ENCODE results near the gene TAF1.

DNA sequence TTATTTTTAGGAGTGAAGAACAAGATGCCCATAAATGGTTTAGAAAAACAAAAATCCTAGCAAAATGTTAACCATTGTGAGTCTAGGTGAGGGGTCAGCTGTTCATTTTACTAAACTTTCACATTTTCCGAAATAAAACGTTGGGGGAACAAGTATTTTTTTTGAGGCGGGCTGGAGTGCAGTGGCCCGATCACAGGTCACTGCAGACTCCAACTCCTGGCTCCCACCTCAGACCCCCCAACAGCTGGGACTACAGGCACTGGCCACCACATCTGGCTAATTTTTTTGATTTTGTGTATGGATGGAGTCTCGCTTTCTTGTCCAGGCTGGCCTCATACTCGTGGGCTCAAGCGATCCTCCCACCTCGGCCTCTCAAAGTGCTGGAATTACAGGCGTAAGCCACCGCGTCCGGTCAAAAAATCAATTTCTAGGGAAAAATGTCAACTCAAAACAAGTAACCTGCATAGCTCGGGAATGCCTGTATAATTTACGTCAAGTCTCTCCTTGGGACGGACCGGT, 742 bp upstream of the TAF1 start:
- TF ChIP-seq, protein P1, sequence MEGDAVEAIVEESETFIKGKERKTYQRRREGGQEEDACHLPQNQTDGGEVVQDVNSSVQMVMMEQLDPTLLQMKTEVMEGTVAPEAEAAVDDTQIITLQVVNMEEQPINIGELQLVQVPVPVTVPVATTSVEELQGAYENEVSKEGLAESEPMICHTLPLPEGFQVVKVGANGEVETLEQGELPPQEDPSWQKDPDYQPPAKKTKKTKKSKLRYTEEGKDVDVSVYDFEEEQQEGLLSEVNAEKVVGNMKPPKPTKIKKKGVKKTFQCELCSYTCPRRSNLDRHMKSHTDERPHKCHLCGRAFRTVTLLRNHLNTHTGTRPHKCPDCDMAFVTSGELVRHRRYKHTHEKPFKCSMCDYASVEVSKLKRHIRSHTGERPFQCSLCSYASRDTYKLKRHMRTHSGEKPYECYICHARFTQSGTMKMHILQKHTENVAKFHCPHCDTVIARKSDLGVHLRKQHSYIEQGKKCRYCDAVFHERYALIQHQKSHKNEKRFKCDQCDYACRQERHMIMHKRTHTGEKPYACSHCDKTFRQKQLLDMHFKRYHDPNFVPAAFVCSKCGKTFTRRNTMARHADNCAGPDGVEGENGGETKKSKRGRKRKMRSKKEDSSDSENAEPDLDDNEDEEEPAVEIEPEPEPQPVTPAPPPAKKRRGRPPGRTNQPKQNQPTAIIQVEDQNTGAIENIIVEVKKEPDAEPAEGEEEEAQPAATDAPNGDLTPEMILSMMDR (IDR thresholded peaks at IDR 0.05) = no peak
- TF ChIP-seq ZNF138 (CRISPR knock-in tag; conservative IDR thresholded peaks at IDR 0.05) (no peak), ZNF263 (CRISPR knock-in tag; IDR thresholded peaks at IDR 0.05; ENCODE audit: low read depth) (no peak), CBFB (CRISPR knock-in tag; IDR thresholded peaks at IDR 0.05; ENCODE audit: low read depth) (no peak), ATF1 (CRISPR knock-in tag; IDR thresholded peaks at IDR 0.05) (no peak), NR3C1 (CRISPR knock-in tag; conservative IDR thresholded peaks at IDR 0.05; ENCODE audit: low read depth) (no peak), NFYB (CRISPR knock-in tag; conservative IDR thresholded peaks at IDR 0.05; ENCODE audit: low read depth) (no peak), GABPB1 (CRISPR knock-in tag; IDR thresholded peaks at IDR 0.05) (no peak), ZNF317 (CRISPR knock-in tag; IDR thresholded peaks at IDR 0.05; ENCODE audit: borderline replicate concordance, low read depth) (no peak)
- TF ChIP-seq, protein P2, sequence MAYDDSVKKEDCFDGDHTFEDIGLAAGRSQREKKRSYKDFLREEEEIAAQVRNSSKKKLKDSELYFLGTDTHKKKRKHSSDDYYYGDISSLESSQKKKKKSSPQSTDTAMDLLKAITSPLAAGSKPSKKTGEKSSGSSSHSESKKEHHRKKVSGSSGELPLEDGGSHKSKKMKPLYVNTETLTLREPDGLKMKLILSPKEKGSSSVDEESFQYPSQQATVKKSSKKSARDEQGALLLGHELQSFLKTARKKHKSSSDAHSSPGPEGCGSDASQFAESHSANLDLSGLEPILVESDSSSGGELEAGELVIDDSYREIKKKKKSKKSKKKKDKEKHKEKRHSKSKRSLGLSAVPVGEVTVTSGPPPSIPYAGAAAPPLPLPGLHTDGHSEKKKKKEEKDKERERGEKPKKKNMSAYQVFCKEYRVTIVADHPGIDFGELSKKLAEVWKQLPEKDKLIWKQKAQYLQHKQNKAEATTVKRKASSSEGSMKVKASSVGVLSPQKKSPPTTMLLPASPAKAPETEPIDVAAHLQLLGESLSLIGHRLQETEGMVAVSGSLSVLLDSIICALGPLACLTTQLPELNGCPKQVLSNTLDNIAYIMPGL (CRISPR knock-in tag; IDR thresholded peaks at IDR 0.05) = no peak
- TF ChIP-seq, protein P3, sequence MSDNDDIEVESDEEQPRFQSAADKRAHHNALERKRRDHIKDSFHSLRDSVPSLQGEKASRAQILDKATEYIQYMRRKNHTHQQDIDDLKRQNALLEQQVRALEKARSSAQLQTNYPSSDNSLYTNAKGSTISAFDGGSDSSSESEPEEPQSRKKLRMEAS (CRISPR knock-in tag; IDR thresholded peaks at IDR 0.05) = no peak
- TF ChIP-seq, protein P4, sequence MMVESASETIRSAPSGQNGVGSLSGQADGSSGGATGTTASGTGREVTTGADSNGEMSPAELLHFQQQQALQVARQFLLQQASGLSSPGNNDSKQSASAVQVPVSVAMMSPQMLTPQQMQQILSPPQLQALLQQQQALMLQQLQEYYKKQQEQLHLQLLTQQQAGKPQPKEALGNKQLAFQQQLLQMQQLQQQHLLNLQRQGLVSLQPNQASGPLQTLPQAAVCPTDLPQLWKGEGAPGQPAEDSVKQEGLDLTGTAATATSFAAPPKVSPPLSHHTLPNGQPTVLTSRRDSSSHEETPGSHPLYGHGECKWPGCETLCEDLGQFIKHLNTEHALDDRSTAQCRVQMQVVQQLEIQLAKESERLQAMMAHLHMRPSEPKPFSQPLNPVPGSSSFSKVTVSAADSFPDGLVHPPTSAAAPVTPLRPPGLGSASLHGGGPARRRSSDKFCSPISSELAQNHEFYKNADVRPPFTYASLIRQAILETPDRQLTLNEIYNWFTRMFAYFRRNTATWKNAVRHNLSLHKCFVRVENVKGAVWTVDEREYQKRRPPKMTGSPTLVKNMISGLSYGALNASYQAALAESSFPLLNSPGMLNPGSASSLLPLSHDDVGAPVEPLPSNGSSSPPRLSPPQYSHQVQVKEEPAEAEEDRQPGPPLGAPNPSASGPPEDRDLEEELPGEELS (CRISPR knock-in tag; IDR thresholded peaks at IDR 0.05) = no peak

All from WTC11 (cell line).